GM23338 (cell line): Measurements from ENCODE around the gene F11R.
"Not testable (repeated sequence)": the region's sequence is repeated elsewhere in the genome, so short reads cannot be mapped to it uniquely, and the experiment has no call there.

Source experiments
- CTCF ChIP-seq, 2 experiments: fragments of 200-600 bp in 1 of 2; sonication (generic) in 1 of 2; conservative IDR thresholded peaks; 2 replicates each; pipeline versions ENCODE4 v1.5.1 to v1.6.1; 2016 to 2017; ENCODE audit warnings: antibody characterized with exemption in 2 of 2, low read depth in 2 of 2, mild to moderate bottlenecking in 2 of 2, moderate library complexity in 1 of 2
- EZH2 ChIP-seq: fragments of 200-600 bp; sonication (generic); IDR thresholded peaks from one replicate; pipeline ENCODE4 v1.8.0; 2017; ENCODE audit warnings: antibody characterized with exemption, mild to moderate bottlenecking, low read depth; ENCODE audit not compliant: unreplicated experiment
- NANOG ChIP-seq: IDR thresholded peaks from 2 replicates; pipeline ENCODE4 v1.6.1; 2016; ENCODE audit warnings: antibody characterized with exemption, borderline replicate concordance
- POLR2AphosphoS5 ChIP-seq: IDR thresholded peaks from 2 replicates; pipeline ENCODE4 v1.6.1; 2016; ENCODE audit warnings: antibody characterized with exemption, low read depth
- REST ChIP-seq: IDR thresholded peaks from one replicate; pipeline ENCODE4 v1.6.1; 2018; ENCODE audit warnings: antibody characterized with exemption; ENCODE audit not compliant: unreplicated experiment
- ZNF114 ChIP-seq: fragments of 250-450 bp; sonication (Bioruptor Pico); IDR thresholded peaks from 2 replicates; pipeline ENCODE4 v1.5.0; 2020; ENCODE audit warnings: mild to moderate bottlenecking, moderate library complexity
- ZNF462 ChIP-seq: fragments of 250-450 bp; sonication (Bioruptor Pico); IDR thresholded peaks from 2 replicates; pipeline ENCODE4 v1.5.0; 2020; ENCODE audit warnings: mild to moderate bottlenecking, moderate library complexity

GRCh38 chr1:161029466-161029865 lies 8.5 kb upstream of the F11R start:
- not testable (repeated sequence) for TF ChIP-seq REST; ZNF114; EZH2; POLR2AphosphoS5; ZNF462 (CRISPR knock-in tag); NANOG; CTCF (conservative IDR thresholded peaks at IDR 0.05; ENCODE audit: low read depth in 2 of 2)
